ENCODE data around the gene HSPA12B.

Gene HSPA12B

GRCh38 chr20:3729378-3729777 lies 3.1 kb upstream of the HSPA12B start:
- no peak for TF ChIP-seq CTCF (IDR thresholded peaks at IDR 0.05; ENCODE audit: low read depth, low read length)
- no peaks in the 10 kb centered on the region for H3K27me3 ChIP-seq

GRCh38 chr20:3729811-3730540 lies 2.5 kb upstream of the HSPA12B start:
- DNase-seq, result no peak
- Histone ChIP-seq H3K9me3 (no peaks in the 10 kb centered on the region), H3K4me1 (no peaks in the 10 kb centered on the region), H3K36me3 (no peaks in the 10 kb centered on the region), H3K4me3 (ENCODE audit: low read depth, low read length) (no peak overlapping the region), H3K27me3 (no peaks in the 10 kb centered on the region)
- TF ChIP-seq CTCF (IDR thresholded peaks at IDR 0.05; ENCODE audit: low read depth, low read length), result no peak

More at GRCh38 chr20:3729378-3729777, 3.1 kb upstream of the HSPA12B start:
- Histone ChIP-seq H3K9me3 (no peaks in the 10 kb centered on the region), H3K4me1 (no peaks in the 10 kb centered on the region), H3K4me3 (ENCODE audit: low read depth, low read length) (no peak overlapping the region), H3K36me3 (no peaks in the 10 kb centered on the region)
- DNase-seq, result no peak

GRCh38 chr20:3730803-3731672 lies 1.4 kb upstream of the HSPA12B start:
- no peak for TF ChIP-seq CTCF (IDR thresholded peaks at IDR 0.05; ENCODE audit: low read depth, low read length)
- H3K27me3 ChIP-seq, result no peaks in the 10 kb centered on the region

DNA sequence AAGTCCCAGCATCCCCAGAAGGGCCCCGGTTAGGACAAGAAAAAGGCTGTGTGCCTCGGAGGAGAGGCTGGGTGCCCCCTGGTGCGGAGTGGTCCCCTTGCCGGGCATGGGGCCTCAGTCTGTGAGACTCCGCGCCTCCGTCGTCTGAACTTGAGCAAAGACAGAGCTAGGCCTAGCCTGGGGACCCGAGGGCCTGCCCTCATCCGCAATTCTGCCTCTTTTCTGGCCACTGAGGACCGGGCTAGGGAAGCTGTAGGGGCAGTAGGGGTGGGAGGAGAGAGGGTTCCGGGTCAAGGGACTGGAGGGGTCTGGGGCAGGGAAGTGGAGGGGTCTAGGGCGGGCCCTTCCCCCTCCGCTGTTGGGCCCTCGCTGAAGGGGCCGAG lies 550 bp upstream of the HSPA12B start:
- Histone ChIP-seq H3K27me3 (no peaks in the 10 kb centered on the region), H3K36me3 (no peaks in the 10 kb centered on the region), H3K4me3 (ENCODE audit: low read depth, low read length) (no peak overlapping the region), H3K4me1 (no peaks in the 10 kb centered on the region), H3K9me3 (no peaks in the 10 kb centered on the region)
- no peak for TF ChIP-seq CTCF (IDR thresholded peaks at IDR 0.05; ENCODE audit: low read depth, low read length)
- DNase-seq, result no peak

More at GRCh38 chr20:3730803-3731672, 1.4 kb upstream of the HSPA12B start:
- H3K4me3 ChIP-seq (ENCODE audit: low read depth, low read length), result no peak overlapping the region
- no peaks in the 10 kb centered on the region for H3K9me3 ChIP-seq
- H3K36me3 ChIP-seq, result no peaks in the 10 kb centered on the region
- no peak for DNase-seq
- no peaks in the 10 kb centered on the region for H3K4me1 ChIP-seq

DNA sequence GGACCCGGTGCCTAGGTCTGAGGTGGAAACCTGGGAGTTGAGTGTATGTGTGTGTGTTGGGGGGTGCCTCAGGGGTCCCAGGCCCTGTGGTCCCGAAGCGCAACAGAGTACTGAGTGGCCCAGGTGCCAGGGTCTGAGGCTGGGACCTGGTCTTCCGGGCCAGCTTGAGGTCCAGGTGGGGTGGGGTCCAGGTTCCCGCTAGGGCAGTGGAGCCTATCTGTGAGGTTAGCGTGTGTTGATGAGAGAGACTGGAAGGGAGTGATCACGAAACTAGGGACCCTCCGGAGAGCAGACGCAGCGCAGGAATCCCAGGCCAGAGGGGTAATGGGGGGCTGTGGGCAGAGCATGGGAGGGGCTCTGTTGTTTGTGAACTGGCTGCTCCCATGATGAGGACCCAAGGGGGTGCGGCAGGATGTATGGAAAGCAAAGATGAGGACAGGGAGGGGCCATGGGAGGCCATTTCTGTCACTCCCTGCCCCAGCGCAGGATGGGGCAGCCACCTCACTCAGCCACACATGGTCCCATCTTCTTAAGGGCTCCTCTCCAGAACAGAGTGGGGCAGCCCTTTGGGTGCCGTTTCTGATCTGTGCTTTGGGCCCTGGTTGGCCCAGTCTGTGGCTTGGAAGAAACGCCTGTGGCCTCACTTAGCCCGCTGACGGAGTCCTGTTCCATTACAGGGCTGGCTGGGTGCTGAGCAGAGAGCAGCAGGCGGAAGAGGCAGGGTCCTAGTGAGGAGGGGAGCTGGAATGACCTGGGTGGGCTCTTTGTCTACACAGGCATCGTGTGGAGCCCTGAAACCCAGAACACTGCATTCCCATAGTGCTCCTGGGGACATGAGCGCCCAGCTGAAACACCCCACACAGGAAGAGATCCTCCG lies 872 bp downstream of the HSPA12B start:
- TF ChIP-seq CTCF (IDR thresholded peaks at IDR 0.05; ENCODE audit: low read depth, low read length), result no peak
- H3K4me1 ChIP-seq, result peaks cover 2% of the 10 kb centered on the region; the same call in 1 of the 2 replicates
- no peaks in the 10 kb centered on the region for H3K27me3 ChIP-seq
- H3K36me3 ChIP-seq, result no peaks in the 10 kb centered on the region
- no peak for DNase-seq
- no peak overlapping the region for H3K4me3 ChIP-seq (ENCODE audit: low read depth, low read length)
- H3K9me3 ChIP-seq, result no peaks in the 10 kb centered on the region
